ENCODE measurements around the gene MMP23B.
"Not testable (repeated sequence)": the region's sequence is repeated elsewhere in the genome, so short reads cannot be mapped to it uniquely, and the experiment has no call there.

MMP23B gene

GRCh38 chr1:1629430-1630190 is 2.4 kb upstream of the MMP23B start:
- DNase-seq (ENCODE audit: extremely low read depth in 1 of 2, low read depth in 1 of 2), result peak; percentile 60

- peak; percentile 84 to 87 for DNase-seq (ENCODE audit: extremely low read depth in 1 of 2, low read depth in 1 of 2)
These were observed 1.6 kb upstream of the MMP23B start for GRCh38 chr1:1630191-1630964.

DNA sequence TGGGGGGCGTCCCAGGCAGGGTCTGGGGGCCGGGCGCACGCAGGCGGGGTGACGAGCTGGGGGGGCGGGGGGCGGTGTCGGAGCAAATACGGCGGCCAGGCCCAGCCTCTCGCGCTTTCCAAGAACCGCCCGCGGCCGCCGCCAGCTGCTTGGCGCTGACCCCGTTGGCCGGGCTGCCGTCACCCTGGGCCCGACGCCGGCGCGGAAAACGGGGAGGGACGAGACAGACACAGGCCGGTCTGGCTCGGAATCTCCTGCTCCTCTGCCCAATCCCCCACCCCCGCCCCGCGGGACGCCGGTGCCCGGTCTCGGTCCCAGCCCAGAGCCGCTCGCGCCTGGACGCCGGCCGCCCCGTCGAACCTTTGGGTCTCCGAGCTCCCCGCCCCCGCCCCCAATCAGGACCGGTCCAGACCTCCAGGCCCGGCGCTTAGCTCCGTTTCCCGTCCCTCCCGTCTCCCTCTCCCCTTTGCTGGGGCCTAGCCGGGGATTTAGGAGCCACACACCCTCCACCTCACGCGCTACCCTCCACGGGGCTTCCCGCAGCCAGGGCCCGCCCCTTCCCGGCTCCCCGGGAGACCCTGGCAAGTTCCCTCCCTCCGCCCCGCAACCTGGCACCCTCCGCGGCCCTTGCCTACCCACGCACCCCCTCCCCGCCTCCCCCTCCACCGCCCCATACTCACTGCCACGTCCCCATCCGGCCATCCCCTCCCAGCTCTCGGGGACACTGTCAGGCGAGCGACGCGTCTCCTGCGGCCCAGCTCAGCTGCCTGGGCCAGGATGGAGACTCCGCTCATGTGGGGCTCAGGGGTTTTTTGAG is 800 bp upstream of the MMP23B start:
- DNase-seq (ENCODE audit: extremely low read depth in 1 of 2, low read depth in 1 of 2), result peak in 1 of 2 donors; percentile 27

DNA sequence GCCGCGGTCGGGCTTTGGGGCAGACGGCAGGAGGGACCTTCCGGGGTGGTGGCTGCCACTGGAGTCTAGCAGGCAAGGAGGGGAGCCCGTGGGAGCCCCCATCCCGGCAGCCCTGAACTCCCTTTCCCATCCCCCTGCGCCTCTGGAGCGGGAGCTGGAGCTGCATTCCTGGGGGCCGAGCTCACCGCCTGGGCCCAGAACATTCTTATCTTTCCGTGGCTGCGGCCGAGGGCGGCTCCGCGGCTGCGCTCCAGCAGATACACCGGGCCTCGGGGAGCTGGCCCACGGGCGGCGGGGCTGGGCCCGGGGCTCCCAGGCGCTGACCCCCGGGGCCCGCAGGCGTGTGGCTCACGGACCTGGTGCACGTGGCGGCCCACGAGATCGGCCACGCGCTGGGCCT is 1.4 kb downstream of the MMP23B start:
- DNase-seq (ENCODE audit: extremely low read depth in 1 of 2, low read depth in 1 of 2), result not testable (repeated sequence)

DNA sequence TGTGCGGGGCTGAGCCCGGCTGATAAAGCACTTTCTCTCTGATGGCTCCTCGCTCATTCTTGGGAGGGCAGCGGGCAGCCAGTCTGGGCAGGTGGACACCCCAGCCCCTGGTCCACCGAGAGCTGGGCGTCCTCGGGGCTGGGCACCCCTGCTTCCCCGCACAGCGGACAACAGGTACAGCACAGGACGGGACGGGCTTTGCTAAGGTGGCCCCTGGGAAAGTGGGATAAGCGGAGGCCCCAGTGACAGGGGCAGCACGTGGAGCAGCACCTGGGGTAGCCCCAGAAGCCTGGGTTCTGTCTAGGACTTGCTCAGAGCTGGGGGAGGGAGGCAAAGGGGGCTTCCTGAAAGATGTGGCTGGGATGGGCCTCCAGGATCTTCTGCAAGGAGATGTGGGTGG is 2.6 kb downstream of the MMP23B start:
- DNase-seq (ENCODE audit: extremely low read depth in 1 of 2, low read depth in 1 of 2), result not testable (repeated sequence)

GRCh38 chr1:1636621-1637478 is 4.9 kb downstream of the MMP23B start:
- DNase-seq (ENCODE audit: extremely low read depth in 1 of 2, low read depth in 1 of 2), result not testable (repeated sequence)

DNA sequence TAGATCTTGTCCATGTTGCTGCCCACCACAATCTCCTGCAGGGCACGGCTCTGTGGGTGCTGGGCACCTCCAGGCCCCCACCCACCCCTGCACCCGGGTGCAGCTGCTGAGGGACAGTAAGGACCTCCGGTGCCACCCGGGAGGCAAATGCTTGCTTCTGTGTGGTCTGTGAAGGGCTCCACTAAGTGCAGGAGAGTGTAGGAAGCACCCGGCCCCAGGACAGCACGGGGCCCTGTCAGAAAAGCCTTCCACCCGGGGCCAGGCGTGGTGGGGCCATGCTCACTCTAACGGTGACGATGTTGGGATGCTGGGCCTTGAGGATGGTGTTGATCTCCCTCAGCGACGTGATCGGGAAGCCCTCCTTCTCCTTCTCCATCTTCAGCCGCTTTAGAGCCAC is 5.5 kb downstream of the MMP23B start:
- not testable (repeated sequence) for DNase-seq (ENCODE audit: extremely low read depth in 1 of 2, low read depth in 1 of 2)

DNA sequence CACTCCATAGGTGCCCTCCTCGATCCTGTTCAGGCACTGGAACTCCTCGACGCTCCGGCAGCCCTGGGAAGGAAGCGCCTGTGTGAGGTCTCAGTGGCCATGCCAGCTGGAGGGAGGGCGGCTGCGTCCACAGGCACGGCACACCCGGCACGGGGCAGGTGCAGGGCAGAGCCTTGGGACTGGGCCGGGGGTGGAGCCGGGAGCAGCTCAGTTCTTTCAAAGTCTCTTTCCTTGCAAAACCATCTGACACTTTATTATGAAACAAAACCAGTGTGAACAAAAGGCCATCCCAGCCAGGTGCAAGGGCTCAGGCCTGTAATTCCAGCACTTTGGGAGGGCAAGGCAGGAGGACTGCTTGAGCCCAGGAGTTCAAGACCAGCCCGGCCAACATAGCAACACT is 6.6 kb downstream of the MMP23B start:
- not testable (repeated sequence) for DNase-seq (ENCODE audit: extremely low read depth in 1 of 2, low read depth in 1 of 2)

DNA sequence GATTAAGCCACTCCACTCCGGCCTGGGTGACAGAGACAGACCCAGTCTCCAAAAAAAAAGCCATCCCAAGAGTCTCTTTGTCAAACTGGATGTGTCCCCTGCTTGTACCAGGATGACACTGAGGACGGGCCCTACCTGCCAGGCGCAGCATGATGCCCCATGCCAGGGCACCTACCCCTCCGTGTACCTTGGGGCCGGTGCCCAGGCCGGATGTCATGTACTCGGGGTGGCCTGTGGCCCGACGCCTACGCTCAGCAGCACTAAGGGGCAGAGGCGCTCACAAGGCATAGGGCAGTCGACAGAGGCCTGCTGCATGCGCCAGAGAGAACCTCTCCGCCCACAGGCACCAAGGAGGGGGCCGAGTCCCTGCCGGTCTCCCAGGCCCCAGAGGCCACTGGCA is 7.4 kb downstream of the MMP23B start:
- not testable (repeated sequence) for DNase-seq (ENCODE audit: extremely low read depth in 1 of 2, low read depth in 1 of 2)

- not testable (repeated sequence) for DNase-seq (ENCODE audit: extremely low read depth in 1 of 2, low read depth in 1 of 2)
These were observed 8.1 kb downstream of the MMP23B start for GRCh38 chr1:1640081-1640480.

- not testable (repeated sequence) for DNase-seq (ENCODE audit: extremely low read depth in 1 of 2, low read depth in 1 of 2)
These were observed 8.9 kb downstream of the MMP23B start for GRCh38 chr1:1640711-1641461.

- not testable (repeated sequence) for DNase-seq (ENCODE audit: extremely low read depth in 1 of 2, low read depth in 1 of 2)
These were observed 14.4 kb downstream of the MMP23B start for GRCh38 chr1:1646326-1646725.

DNA sequence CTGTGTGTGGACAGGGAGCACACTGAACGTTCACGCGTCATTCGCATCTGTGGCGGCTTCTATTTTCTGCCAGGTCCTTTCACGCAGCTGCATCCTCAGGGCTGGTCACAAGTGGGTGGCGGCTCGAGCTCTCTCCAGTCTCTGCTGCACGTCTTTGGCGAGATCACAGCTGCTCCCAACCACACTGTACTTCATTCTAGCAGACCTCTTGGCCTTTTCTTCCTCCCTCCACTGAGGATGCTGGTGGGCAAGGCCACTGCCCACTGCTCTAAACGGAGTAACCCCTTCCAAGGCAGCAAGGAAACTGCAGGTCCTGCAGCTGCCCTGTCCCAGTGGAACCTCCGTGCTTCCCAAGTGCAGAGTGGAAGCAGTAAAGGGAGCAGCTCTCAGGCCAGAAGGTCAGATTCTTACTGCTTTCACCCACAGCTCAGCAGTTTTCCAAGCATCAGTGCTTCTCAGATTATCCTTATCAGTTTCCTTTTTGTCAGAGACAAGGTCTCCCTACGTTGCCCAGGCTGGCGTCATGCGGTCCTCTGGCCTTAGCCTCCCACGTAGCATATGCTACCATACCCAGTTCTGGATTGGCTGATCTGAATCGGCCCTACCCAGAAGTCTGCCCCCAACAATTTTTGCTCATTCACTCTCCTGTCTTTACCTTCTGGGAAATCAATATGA is 15.7 kb downstream of the MMP23B start:
- DNase-seq (ENCODE audit: extremely low read depth in 1 of 2, low read depth in 1 of 2), result not testable (repeated sequence)

DNA sequence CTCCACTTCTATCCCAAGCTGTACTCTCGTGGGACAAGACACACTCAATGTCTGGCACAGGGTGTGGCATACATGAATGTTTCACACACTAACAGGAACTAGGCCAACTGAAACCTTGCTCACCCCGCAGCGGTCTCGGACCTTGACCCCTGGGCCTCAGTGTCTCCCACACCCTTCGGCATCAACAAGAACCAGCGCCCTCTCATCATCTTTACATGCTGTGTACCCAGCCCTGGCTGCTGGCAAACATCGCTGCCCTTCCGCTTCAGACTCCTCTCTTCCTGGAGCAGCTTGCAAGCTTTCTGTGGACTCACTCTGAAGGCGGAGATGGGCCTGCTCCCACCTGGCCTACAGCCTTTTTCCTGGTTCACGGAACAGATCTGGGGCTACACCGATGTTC is 16.3 kb downstream of the MMP23B start:
- DNase-seq (ENCODE audit: extremely low read depth in 1 of 2, low read depth in 1 of 2), result not testable (repeated sequence)

- peak; percentile 91 to 96 for DNase-seq (ENCODE audit: extremely low read depth in 1 of 2, low read depth in 1 of 2)
These were observed 26.9 kb downstream of the MMP23B start, which contains the start of gene CDK11B for GRCh38 chr1:1658583-1659549. Gene CDK11B, minus strand, starts transcription at chr1:1659004. Its CDS starts 1,519 bp downstream, at chr1:1657485.

- DNase-seq (ENCODE audit: extremely low read depth in 1 of 2, low read depth in 1 of 2), result not testable (repeated sequence)
These were observed 30.4 kb downstream of the MMP23B start for GRCh38 chr1:1662392-1662791.

DNA sequence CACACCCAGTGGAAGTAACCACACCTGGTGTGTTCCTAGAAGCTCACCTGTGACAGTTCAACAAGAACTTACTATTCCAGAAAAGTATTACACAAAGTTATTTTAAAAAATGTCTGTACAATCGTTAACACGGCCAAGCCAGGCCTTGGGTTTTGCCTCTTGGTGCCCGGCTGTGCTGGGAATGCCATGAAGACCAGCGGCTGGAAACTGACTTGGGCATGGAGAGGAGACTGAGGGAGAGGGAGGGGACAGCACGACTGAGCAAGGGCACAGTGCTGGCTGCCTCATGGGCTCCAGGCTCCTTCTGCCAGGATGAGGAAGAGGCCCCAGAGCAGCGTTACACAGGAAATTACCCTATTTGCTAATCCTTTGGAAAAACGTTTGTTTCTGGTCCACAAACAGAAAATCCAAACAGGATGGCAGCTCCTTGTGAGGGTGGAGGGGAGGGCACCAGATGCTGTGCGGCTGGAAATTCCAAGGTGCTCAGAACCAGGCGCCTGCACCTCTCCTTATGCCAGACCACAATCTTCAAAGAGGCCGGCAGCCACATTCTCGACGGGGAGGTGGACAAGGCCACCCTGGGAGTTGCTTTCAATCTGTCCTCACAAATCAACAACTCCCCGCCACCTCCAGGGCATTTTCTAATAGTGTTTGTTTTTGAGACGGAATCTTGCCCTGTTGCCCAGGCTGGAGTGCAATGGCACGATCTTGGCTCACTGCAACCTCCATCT is 31.0 kb downstream of the MMP23B start:
- not testable (repeated sequence) for DNase-seq (ENCODE audit: extremely low read depth in 1 of 2, low read depth in 1 of 2)

Data from activated CD8-positive, alpha-beta memory T cell treated with anti-CD3 and anti-CD28 coated beads for 1 hour (primary cell).